CD4-positive, alpha-beta T cell treated with Interleukin-15 for 1 hour (primary cell): ENCODE results near the gene IGF2BP2.

Source experiments
- DNase-seq: peaks from one replicate; pipeline ENCODE4 v3.0.0-alpha.2; 2020

The IGF2BP2 gene

GRCh38 chr3:185764163-185764979 is 60.5 kb downstream of the IGF2BP2 start:
- no peak for DNase-seq

GRCh38 chr3:185763347-185764005 is 61.4 kb downstream of the IGF2BP2 start:
- no peak for DNase-seq

- no peak for DNase-seq
These were observed 64.3 kb downstream of the IGF2BP2 start for GRCh38 chr3:185760550-185760949.

DNA sequence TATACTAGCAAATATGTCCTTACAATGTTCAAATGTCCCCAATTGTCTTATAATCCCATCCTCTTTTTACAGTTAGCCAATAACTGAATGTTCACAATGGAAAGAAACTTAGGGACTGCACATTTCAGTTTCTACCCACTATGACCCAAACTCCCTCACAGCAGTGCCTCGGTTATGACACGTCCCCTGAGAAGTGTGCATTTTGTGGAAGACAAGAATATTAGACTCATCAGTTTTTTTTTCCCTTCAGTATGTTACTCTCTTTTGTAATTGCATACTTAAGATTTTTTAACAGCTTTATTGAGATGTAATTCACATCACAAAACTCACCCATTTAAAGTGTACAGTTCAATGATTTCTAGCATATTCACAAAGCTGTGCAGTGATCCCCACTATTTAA is 64.8 kb downstream of the IGF2BP2 start:
- no peak for DNase-seq

- no peak for DNase-seq
These were observed 65.3 kb downstream of the IGF2BP2 start for GRCh38 chr3:185759512-185759911.

GRCh38 chr3:185758912-185759311 is 65.9 kb downstream of the IGF2BP2 start:
- DNase-seq: no peak

DNA sequence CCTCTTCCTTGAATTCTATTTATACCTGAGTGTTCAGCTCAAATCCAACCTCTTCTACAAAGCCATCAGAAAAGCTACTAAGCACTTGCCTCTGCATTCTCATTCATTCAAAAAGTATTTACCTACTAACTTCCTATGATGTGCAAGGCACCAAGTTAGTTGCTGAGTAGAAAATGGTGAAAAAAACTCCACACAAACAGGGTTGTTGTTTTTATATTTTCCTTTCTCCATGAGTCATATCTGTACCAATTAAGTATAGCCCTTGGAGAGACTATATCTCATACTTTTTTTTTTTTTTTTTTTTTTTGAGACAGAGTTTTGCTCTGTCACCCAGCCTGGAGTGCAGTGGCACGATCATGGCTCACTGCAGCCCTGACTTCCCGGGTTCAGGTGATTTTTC is 67.7 kb downstream of the IGF2BP2 start:
- no peak for DNase-seq

- no peak for DNase-seq
These were observed 68.4 kb downstream of the IGF2BP2 start for GRCh38 chr3:185756477-185756876.

DNA sequence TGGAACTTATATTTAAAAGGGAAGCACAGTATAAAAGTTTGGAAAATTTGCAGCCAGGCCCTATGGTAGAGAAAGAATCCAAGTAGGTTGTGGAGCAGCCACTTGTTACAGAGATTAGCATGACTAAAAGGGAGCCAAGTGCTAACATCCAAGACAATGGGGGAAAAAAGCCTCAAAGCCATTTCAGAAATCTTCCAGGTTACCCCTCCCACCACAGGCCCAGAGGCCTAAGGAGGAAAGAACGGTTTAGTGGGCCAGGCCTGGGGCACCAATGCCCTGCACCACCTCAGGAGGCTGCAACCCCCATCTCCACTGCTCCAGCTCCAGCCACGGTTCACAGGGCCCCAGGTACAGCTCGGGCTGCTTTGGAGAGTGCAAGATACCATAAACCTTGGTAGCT is 69.9 kb downstream of the IGF2BP2 start:
- no peak for DNase-seq

- no peak for DNase-seq
These were observed 71.5 kb downstream of the IGF2BP2 start for GRCh38 chr3:185753354-185753753.

DNA sequence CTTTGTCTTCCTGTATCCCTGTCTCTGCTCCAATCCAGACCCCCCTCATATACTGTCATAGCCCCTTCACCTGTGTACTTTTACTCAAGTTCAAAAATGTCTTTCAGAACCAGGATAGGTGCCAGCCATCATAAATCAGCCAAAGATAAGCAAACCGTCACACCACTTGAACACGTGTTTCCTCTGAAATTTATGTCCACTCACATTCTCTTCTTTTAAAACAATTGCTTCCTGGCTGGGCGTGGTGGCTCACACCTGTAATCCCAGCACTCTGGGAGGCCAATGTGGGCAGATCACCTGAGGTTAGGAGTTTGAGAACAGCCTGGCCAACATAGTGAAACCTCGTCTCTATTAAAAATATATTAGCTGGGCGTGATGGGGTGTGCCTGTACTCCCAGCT is 74.1 kb downstream of the IGF2BP2 start:
- no peak for DNase-seq

DNA sequence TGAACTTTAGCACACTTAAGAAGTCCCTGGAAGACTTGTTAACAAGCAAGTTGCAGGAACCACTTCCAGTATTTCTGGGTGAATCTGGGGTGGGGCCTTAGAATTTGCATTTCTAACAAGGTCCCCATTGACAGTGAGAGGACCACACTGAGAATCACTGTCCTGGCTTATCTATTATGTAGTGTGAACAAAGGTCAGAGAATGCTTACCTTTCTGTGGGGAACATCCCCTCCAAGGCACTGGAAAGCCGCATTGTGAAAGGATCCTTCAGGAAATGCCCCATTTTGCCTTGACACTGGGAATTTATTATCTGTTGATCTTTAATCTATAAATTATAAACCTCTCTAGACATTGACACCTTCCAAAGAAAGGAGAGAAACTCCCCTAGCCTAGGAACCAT is 74.8 kb downstream of the IGF2BP2 start:
- DNase-seq: no peak

- DNase-seq: no peak
These were observed 78.4 kb downstream of the IGF2BP2 start for GRCh38 chr3:185746470-185746869.

DNA sequence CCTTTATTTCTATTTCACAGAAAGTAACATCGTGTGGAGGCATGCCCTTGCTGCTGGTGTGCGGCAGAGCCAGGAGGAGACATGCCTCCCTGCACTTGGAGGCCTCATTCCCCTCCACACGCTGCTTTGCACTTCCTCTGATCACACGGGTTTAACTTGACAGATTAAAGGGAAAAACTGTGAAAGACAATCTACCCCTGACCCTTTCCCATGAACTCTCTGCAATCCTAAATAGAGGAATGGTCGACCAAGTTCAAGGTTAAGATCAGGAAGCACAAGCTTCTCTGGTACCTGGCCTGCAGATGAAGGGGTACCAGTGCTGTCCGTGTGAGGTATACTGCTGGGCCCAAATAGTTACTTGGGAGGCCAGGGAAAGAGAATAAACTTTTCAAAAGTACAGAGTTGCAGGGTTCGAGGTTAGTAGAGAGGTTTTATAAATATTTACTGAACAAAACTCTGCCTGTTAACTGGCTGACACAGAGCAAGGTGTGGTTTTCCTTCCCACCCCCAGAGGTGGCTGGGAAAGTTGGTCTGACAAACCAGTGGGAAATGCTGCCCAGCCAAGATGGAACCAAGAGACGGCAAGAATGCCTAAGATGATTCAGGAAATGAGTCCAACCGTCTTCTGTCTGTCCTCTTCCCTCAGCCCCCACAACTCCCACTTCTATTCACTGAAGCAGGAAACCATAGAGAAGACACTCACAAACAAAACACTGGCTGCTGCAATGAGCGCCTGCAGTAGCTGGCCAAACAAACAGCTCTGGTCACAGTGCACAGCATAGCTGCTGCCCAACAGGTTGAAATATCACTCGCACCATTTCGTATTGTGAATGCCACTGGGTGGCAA is 79.6 kb downstream of the IGF2BP2 start:
- no peak for DNase-seq

- no peak for DNase-seq
These were observed 83.3 kb downstream of the IGF2BP2 start for GRCh38 chr3:185741586-185741985.

GRCh38 chr3:185740133-185740532 is 84.7 kb downstream of the IGF2BP2 start:
- no peak for DNase-seq

DNA sequence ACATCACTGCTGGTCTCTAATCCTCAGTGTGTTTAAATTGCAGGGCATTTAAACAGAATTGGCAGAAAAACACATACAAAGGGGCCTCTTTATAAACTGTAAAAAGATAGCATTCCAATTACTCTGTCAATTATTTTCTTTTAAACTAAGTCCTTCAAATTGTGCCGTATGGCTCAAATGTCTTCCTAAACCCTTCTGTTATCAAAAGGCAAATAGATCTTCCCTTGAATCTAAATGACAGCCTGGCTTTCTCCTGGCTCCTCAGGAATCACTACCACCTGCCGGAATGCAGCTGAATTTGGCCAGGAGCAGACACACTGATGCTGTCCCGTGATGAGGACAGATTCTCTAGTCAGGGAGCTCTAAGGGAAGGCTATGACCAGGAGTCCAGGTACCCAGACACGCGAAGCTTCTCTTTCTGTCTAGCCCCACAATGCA is 85.6 kb downstream of the IGF2BP2 start:
- no peak for DNase-seq

DNA sequence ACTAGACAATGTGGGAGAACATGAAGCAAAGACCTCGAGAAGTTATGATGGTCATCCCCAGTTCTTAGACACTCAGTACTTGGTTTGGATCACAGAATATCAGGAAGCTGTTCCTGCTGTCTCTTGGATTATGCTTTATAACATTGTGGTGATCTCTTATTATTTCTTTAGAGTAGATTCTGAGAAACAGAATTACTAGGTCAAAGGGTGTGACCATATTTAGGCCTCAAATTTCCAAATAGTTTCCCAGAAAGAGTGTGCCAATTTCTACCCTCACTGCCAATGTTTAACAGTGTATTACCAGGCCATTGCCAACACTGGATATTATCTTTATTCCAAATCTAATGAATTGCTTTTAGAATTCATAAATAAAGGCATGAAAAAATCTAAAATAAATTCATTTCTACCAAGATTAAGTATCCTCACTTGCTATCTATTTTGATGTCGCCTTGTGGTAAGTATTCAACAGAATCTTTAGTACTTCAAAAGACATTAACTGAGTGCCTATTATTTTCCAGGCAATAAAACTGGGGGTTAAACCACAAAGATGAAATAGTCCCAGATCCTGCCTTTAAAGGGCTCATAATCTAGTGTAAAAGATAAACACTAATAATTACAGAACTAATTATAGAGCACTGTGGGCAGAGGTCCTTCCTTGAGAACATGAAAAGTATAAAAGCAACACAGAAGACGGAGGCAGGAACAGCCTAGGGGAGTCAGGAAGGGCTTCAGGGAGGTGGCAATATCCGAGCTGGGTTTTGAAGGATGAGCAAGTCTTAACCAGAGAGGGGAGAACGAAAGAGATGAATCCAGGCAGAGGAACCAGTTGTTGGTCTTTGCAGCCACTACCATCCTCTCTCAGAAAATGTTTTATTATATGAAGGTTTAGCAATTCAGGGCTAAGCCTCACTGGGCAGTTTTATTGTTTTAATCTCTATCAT is 86.8 kb downstream of the IGF2BP2 start:
- no peak for DNase-seq

GRCh38 chr3:185737020-185737419 is 87.8 kb downstream of the IGF2BP2 start:
- no peak for DNase-seq

- no peak for DNase-seq
These were observed 90.1 kb downstream of the IGF2BP2 start for GRCh38 chr3:185734725-185735096.

- no peak for DNase-seq
These were observed 90.7 kb downstream of the IGF2BP2 start for GRCh38 chr3:185733980-185734724.

DNA sequence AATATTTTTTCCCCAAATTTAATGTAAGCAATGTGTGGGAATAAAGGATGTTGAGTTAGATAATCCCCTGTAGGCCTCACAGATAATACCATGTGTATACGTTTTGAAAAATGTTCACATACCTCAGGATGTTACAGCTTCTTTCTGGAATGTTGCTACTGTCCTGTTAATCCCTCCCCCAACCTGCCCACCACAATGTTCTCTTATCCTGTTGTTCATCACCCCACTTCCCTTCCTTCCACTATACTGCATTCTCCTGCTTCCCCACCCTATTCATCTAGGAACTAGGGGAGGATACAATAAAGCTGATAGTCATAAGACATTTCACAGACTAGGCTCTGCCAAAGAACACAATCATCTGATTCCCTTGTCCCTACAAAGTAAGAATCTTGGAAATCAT is 92.1 kb downstream of the IGF2BP2 start:
- no peak for DNase-seq
